SK-N-SH treated with all-trans-retinoic acid at 6 μM for 48 hours (cell line): ENCODE measurements around the gene CXXC5.

ENCODE experiments used
- ATAC-seq: fragments of 200-7000 bp; cut with Tn5 transposase; 3 replicates; pipeline ENCODE4 v1.9.1; 2020; ENCODE audit warnings: mild to moderate bottlenecking, moderate library complexity
- ARNTL ChIP-seq: fragments of 450-650 bp; formaldehyde crosslinking; IDR thresholded peaks from 2 replicates; pipeline ENCODE4 v1.5.0; 2020; ENCODE audit warnings: low read depth, mild to moderate bottlenecking, moderate library complexity, borderline replicate concordance
- CREB5 ChIP-seq: fragments of 250-450 bp; sonication (Bioruptor Pico); IDR thresholded peaks from 2 replicates; pipeline ENCODE4 v1.5.1; 2020; ENCODE audit warnings: low read depth, mild to moderate bottlenecking, moderate library complexity
- CSDC2 ChIP-seq: fragments of 250-450 bp; sonication (Bioruptor Pico); IDR thresholded peaks from 2 replicates; pipeline ENCODE4 v1.5.0; 2020; ENCODE audit warnings: mild to moderate bottlenecking, moderate library complexity
- CSRNP3 ChIP-seq: fragments of 250-450 bp; sonication (Bioruptor Pico); IDR thresholded peaks from 2 replicates; pipeline ENCODE4 v1.5.1; 2021; ENCODE audit warnings: mild to moderate bottlenecking, moderate library complexity
- ESRRG ChIP-seq: fragments of 250-450 bp; sonication (Bioruptor Pico); IDR thresholded peaks from 2 replicates; pipeline ENCODE4 v1.6.1; 2021; ENCODE audit warnings: mild to moderate bottlenecking
- GLIS3 ChIP-seq: fragments of 250-450 bp; sonication (Bioruptor Pico); IDR thresholded peaks from 2 replicates; pipeline ENCODE4 v1.5.0; 2020; ENCODE audit warnings: mild to moderate bottlenecking, moderate library complexity
- OSR1 ChIP-seq: fragments of 250-450 bp; sonication (Bioruptor Pico); IDR thresholded peaks from 2 replicates; pipeline ENCODE4 v1.8.0; 2022; ENCODE audit warnings: moderate library complexity, mild to moderate bottlenecking, inconsistent platforms
- PATZ1 ChIP-seq: fragments of 250-450 bp; sonication (Bioruptor Pico); IDR thresholded peaks from 2 replicates; pipeline ENCODE4 v1.8.0; 2020; ENCODE audit warnings: mild to moderate bottlenecking, moderate library complexity, borderline replicate concordance
- PPARA ChIP-seq: fragments of 250-450 bp; sonication (Bioruptor Pico); IDR thresholded peaks from 2 replicates; pipeline ENCODE4 v1.5.0; 2020; ENCODE audit warnings: mild to moderate bottlenecking, borderline replicate concordance
- RARB ChIP-seq: fragments of 250-450 bp; sonication (Bioruptor Pico); IDR thresholded peaks from 2 replicates; pipeline ENCODE4 v1.8.0; 2021; ENCODE audit warnings: mild to moderate bottlenecking, moderate library complexity
- SNAI2 ChIP-seq: fragments of 250-450 bp; sonication (Bioruptor Pico); IDR thresholded peaks from 2 replicates; pipeline ENCODE4 v1.5.0; 2020; ENCODE audit warnings: mild to moderate bottlenecking, moderate library complexity
- TCF4 ChIP-seq: fragments of 250-450 bp; sonication (Bioruptor Pico); IDR thresholded peaks from 2 replicates; pipeline ENCODE4 v1.8.0; 2021; ENCODE audit warnings: mild to moderate bottlenecking, moderate library complexity, borderline replicate concordance
- TSHZ2 ChIP-seq: fragments of 250-450 bp; sonication (Bioruptor Pico); IDR thresholded peaks from 2 replicates; pipeline ENCODE4 v1.5.0; 2020; ENCODE audit warnings: mild to moderate bottlenecking, moderate library complexity
- ZC3H10 ChIP-seq: fragments of 250-450 bp; sonication (Bioruptor Pico); IDR thresholded peaks from 2 replicates; pipeline ENCODE4 v1.5.1; 2021; ENCODE audit warnings: mild to moderate bottlenecking, moderate library complexity
- ZFP3 ChIP-seq: fragments of 250-450 bp; sonication (Bioruptor Pico); IDR thresholded peaks from 2 replicates; pipeline ENCODE4 v1.5.0; 2020; ENCODE audit warnings: mild to moderate bottlenecking, moderate library complexity
- ZNF565 ChIP-seq: fragments of 450-650 bp; formaldehyde crosslinking; conservative IDR thresholded peaks from 2 replicates; pipeline ENCODE4 v1.5.0; 2020; ENCODE audit warnings: low read depth, mild to moderate bottlenecking, moderate library complexity
- ZNF70 ChIP-seq: fragments of 450-650 bp; formaldehyde crosslinking; IDR thresholded peaks from 2 replicates; pipeline ENCODE4 v1.5.0; 2020; ENCODE audit warnings: mild to moderate bottlenecking, moderate library complexity
- ZNF8 ChIP-seq: fragments of 450-650 bp; formaldehyde crosslinking; IDR thresholded peaks from 2 replicates; pipeline ENCODE4 v1.5.0; 2020; ENCODE audit warnings: mild to moderate bottlenecking, moderate library complexity

Gene CXXC5

GRCh38 chr5:139650689-139651042 is 2.5 kb downstream of the CXXC5 start (continued):
- TF ChIP-seq PATZ1 (CRISPR knock-in tag) (no peak), ZNF70 (no peak), CSRNP3 (no peak), PPARA (CRISPR knock-in tag) (no peak), SNAI2 (CRISPR knock-in tag) (no peak), ZFP3 (CRISPR knock-in tag) (no peak), ESRRG (CRISPR knock-in tag) (no peak)
- TF ChIP-seq, all 23 proteins: peak for 0

- peak; percentile 5 for ATAC-seq
Measured at GRCh38 chr5:139651043-139651834, 3.1 kb downstream of the CXXC5 start.

More at GRCh38 chr5:139651043-139651834, 3.1 kb downstream of the CXXC5 start:
- no peak for TF ChIP-seq TCF4 (CRISPR knock-in tag)
- no peak for TF ChIP-seq OSR1 (CRISPR knock-in tag)
- TF ChIP-seq CSDC2 = no peak
- TF ChIP-seq SNAI2 (CRISPR knock-in tag) = no peak
- no peak for TF ChIP-seq CREB5 (CRISPR knock-in tag)
- no peak for TF ChIP-seq RARB (CRISPR knock-in tag)
- TF ChIP-seq TSHZ2 (CRISPR knock-in tag) = no peak
- no peak for TF ChIP-seq ZFP3 (CRISPR knock-in tag)
- TF ChIP-seq CSRNP3 = no peak
- no peak for TF ChIP-seq ZNF8 (CRISPR knock-in tag)
- TF ChIP-seq ZNF565 (CRISPR knock-in tag) = no peak
- TF ChIP-seq GLIS3 = no peak
- TF ChIP-seq ARNTL (CRISPR knock-in tag) = no peak
- no peak for TF ChIP-seq PATZ1 (CRISPR knock-in tag)
- TF ChIP-seq ZC3H10 (CRISPR knock-in tag) = no peak
